Stimulated activated CD4-positive, alpha-beta T cell treated with anti-CD3 and anti-CD28 coated beads, TNF-alpha, amount 100 ng/mL, for 24 hours (primary cell): ENCODE results near the gene RIPOR3.
"Not testable (repeated sequence)": the region's sequence is repeated elsewhere in the genome, so short reads cannot be mapped to it uniquely, and the experiment has no call there.

ENCODE experiments used
- DNase-seq, 3 experiments: peaks; one replicate each; pipeline ENCODE4 v3.0.0-alpha.2; 2020; ENCODE audit warnings: low read depth in 3 of 3

RIPOR3 gene

DNA sequence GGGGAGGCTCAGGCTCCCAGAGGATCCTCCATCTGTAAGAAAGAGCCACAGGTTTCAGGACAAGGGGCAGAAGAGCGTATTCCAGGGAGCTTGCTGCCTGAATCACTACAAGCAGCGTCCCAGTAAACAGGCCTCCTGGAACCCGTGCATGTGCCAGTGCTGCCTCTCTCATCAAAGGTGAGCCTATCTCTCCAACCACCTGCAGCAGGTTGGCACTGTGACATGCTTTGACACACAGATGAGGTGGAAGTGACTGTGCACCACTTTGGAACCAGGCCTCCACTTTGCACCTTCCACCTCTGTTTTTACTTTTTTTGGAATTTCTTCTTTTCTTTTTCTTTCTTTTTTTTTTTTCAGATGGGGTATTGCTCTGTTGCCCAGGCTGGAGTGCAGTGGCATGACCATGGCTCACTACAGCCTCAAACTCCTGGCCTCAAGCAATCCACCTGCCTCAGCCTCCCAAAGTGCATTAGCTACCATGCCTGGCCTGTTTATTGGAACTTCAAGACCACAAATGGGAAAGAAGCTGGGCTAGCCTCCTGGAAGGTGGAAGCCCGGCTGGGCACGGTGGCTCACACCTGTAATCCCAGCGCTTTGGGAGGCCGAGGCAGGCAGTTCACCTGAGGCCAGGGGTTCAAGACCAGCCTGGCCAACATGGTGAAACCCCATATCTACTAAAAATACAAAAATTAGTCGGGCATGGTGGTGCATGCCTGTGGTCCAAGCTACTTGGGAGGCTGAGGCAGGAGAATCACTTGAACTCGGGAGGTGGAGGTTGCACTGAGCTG lies 12.5 kb upstream of the RIPOR3 start:
- DNase-seq = not testable (repeated sequence)

DNA sequence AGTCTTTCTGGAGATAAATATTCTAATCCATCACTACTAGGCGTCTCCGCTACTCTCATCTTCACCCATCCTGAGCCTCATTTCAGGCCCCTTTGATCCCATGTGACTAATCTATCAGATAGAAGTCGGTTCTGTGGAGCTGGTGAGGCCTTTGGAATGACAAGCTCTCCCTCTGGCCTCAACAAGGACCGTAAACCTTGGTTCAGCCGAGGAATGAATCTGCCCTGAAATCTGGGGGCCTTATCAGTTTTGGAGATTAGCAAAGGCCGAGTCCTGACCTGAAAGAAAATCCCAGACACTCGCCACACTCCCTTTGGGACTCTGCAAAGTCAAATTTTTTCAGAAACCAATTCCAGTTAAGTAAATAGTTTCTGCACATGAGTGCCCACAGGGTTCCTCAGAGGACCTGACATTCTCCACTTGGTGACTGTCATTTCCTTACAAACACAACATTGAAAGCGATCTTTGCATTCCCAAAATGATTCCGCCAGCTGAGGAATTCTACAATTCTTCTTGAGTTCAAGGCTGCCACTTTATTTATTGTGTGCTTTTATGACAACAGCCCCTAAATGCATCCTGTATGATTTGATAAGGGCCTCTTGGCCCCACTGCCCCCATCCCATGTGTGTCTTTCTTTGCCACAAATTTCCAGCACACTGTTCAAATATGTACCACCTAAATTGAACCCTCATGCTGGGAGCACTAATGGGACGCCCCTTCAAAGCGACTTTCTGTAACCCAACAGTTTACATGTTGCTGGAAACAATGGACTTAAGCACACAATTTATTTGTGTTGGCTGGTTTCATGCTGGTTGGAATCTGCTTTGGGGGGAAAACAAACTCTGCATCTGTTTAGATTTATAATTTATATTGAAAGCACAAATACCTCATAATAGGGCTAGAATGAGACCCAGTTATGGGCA lies 10.0 kb upstream of the RIPOR3 start:
- DNase-seq = no peak

DNA sequence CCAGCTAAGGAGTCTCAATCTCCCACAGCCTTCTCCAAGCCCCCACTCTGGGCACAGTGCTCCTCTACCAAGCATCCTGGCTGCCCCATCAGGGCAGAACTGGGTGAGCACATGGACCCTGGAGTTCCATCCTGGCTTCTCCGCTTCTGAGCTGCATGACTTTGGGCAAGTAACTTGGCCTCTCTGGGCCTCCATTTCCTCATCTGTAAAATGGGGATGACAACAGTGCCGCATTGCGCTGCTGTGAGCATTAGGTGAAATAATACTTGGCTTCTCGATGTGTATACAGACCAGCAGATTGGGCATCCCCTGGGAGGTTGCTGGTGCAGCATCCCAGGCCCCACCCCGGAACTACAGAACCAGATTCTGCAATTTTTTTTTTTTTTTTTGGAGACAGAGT lies 8.3 kb upstream of the RIPOR3 start:
- no peak for DNase-seq

DNA sequence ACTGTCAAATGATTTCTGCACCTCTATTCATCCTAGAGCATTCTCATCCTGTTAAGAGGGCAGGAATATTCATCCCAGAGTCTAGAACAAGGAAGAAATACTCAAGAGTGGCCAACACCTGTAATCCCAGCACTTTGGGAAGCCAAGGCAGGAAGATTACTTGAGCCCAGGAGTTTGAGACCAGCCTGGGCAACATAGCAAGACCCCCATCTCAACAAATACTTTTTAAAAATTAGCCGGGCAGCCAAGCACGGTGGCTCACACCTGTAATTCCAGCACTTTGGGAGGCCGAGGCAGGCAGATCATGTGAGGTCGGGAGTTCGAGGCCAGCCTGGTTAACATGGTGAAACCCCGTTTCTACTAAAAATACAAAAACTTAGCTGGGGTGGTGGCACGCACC lies 6.9 kb upstream of the RIPOR3 start:
- DNase-seq = not testable (repeated sequence)

DNA sequence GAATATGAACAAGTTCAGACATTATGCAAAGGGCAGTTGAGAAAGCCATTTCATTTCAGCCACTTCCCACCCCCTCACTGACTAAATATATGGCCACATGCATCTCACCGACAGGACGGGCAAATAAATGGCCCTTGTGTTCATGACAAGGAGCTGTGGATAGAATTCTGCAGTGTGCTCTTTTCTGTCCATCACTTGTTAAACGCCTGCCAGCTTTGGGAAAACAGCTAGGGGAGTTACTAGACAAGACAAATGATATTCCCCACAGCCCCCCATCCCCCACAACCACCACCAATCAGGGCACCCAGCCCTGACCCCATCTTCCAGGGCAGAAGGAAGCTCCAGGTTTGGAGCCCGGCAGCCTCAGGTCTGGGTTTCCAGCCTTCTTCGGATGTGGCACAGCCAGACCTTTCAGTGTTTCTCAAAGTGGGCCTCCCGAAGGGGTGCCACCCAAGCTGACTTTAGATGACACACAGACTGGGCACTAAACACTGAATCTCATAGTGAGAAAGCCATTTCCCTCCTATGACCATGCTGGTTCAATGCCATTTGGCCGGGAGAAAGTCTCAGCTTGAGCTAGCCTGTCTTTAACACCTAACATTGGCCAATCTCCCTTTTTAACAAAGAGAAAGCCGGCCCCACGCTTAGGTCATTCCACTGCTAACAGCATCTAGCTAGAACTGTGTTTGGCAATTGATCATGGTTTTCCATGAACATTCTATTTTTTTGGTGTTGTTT lies 4.0 kb upstream of the RIPOR3 start:
- no peak for DNase-seq

DNA sequence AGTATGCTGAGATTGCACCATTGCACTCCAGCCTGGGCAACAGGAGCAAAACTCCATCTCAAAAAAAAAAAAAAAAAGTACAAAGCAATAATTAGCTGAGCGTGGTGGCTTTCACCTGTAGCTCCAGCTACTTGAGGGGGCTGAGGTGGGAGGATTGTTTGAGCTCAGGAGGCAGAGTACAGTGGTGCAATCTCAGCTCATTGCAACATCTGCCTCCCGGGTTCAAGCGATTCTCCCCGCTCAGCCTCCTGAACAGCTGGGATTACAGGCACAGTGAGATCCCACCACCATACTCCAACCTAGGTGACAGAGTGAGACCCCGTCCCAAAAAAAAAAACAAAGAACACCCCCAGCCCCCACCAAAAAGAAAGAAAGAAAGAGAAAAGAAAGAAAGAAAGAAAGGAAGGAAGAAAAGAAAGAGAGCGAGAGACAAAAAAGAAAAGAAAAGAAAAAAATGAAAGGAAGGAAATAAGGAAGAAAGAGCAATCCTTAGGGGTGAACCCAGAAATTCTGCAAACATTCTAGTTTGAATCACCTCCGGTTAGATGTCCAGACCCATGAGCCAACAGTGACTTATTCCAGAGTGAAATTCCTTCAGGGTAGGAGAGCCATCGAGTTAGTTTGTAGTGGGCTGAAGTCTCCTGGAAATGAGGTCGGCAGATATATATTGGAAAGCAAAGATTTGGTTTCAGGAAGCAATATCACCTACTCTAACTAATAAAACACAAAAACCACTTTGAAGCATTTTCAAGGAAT lies 3.2 kb upstream of the RIPOR3 start:
- DNase-seq = no peak

DNA sequence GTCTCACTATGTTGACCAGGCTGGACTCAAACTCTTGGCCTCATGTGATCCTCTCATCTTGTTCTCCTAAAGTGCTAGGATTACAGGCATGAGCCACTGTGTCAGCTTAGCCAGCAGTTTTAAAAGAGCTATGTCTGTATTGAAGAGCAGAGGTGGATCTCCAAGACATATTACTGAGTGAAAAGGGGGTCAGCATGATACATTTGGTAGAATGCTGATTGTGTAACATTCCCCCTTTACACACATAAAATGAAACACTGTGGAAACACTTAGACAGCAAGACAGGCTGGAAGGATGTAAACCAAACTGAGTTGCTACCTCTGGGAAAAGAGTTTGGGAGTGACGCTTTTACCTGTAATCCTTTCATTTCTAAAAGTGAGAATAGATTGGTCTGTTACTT lies 1.7 kb upstream of the RIPOR3 start:
- no peak for DNase-seq

DNA sequence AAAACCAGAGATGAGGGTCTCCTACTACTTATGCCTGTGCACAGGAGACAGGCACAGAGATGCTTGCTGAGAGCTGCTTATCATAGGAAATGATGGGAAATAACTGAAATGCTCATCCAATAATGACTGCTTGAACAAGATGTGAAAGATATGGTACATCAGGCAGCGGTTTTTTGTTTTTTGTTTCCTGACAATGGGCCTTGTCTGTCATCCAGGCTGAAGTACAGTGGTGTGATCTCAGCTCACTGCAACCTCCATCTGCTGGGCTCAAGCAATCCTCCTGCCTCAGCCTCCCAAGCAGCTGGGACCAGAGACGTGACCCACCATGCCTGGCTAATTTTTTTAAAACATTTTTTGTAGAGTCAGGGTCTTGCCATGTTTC lies 1.2 kb upstream of the RIPOR3 start:
- DNase-seq = no peak

DNA sequence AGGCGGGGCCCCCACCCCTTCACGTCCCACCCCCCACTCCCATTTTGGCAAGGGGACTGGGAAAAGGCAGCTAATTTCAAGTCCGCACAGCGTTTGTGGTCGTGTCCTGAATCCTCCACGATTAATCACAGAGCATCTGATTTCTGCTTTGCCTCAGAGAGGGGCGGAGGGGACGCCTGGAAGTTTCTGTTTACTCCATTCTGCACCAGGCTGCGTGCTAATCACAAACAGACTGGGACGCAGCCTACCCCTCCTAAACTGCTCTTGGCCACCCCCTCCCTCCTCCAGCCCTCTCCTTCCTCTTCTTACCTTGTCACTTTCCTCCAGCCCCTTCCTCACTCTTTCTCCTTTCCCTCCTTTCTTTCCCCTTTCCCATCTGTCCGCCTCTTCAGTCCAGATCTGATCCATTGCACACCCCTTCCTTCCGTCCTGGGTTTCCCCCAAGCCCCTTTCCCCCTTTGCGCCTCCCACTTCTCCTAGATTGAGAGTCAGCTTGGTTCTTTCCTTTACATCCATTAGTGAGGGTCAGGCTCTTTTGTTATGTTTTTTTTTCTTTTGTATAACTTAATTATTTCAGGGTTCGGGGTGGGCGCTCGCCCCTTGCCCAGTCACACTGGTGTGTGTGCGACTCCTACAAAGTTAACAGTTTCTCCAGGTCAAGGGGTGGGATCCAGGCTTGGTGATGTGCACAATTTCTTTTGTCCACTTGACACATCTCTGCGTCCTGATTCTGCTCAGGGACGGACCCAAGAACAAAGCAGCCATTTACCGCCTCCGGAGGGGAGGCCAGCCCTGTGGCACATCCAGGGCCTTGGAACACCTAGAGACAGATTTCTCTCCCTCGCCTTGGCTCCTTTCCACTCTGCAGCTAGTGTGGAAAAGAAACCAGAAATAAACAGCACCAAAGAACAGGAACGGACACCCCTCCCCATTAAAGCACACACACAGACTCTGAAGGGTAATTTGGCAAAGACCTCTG lies 520 bp upstream of the RIPOR3 start:
- no peak for DNase-seq

DNA sequence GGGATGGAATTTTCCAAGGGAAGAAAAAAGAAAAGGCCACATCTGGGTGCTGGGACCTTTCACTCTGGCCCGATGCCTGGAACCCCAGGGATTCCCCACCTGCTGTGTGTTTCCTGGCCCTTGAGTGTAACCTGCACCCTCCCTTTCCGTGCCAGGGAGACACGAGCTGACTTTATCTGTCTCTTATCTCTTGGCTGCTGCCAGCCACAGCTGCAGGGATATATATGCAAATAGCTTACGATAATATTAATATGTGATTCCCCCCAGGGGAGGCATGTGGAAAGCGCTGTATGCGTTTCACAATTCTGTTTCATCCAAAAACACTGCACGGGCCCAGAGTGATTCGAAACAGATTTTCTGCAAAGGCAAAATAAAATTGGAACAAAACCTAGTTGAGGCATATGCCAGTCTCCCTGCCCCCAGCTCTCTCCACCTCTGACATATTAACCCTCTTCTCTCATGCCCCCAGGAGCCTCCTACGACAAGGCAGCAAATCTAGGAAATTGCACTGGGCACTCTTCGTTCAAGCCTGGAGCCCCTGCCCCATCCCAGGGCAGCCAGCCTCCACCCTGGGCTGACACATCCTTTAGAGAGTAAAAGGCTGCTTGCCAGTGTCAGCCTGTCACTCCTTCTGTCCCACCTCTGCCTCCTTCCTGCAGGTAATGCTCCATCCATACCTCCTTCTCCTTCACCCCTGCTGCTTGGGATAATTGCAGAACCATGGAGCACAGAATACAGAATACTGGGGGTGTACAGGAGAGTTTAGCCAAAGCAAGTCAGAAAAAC lies 1.3 kb downstream of the RIPOR3 start:
- DNase-seq = no peak

DNA sequence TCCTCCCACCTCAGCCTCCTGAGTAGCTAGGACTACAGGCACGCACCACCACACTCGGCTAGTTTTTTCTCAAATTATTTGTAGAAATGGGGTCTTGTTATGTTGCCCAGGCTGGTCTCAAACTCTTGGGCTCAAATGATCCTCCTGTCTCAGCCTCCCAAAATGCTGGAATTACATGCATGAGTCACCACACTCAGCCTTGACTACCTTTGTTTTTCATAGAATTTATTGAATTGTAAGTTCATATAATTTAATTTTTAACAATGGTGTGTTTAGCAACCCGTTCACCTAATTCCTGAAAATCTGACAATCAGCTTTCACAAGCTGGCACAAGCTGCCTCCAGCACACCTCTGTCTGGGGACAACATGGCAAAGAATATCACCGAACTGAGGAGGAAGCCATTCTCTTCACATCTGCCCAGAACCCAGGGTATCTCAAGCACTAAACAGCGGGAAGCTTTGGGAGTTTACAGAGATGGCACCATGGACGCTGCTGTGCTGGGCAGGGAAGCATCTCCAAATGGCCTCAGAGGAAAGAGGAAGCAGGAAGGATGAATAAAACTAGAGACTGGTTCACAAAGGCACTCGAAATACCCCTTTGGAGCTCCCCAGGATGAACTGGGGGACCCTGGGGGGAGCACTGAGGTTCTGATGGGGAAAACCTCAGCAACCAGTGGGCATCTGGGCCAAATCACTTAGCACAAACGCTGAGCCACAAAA lies 2.9 kb downstream of the RIPOR3 start:
- DNase-seq = no peak

DNA sequence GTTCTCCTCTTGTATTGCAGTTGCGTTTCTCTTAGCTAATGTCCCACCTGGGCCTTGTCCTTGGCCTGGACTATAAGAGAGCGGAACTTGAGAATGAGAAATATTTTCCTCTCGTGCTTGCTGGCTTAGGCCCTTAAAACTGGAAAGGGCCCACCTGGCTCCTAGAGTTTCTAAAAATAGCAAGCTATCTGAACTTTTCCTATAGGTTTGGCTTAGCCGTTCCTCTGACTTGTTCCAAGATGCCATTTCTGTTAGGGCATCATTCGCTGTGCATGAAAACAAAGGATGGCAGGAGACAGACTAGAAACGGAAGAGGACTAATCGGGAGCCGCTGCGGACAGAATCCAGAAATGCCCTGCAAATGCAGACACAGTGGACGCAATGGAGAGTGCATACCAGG lies 4.5 kb downstream of the RIPOR3 start:
- no peak for DNase-seq

DNA sequence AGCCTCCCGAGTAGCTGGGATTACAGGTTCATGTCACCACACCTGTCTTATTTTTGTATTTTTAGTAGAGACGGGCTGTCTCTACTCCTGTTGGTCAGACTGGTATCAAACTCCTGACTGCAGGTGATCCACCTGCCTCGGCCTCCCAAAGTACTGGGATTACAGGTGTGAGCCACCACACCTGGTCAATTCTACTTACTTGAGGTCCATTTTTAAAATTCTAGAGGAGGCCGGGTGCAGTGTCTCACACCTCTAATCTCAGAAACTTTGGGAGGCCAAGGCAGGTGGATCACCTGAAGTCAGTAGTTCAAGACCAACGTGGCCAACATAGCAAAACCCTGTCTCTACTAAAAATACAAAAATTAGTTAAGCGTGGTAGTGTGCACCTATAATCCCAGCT lies 7.8 kb downstream of the RIPOR3 start:
- no peak for DNase-seq

DNA sequence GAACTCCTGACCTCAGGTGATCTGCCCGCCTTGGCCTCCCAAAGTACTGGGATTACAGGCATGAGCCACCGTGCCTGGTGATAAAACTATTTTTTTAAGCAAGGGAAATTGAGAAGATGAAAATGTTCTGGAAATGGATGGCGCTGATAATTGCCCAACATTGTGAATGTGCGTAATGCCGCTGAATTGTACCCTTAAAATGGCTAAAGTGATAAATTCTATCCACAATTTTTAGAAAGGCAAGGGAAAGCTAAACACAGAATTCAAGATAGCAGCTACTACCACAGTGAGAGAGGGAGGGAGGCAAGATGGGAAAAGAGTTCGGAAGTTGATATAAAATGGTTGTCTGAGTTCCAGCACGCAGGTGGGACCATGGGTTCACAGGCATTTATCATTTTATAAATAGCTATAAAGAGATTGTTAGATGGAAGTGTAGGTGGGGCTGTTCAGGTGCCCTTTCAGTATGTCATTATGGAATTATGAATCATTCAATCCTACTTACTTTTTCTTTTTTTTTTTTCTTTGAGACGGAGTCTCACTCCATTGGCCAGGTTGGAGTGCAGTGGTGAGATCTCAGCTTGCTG lies 8.3 kb downstream of the RIPOR3 start:
- no peak for DNase-seq

DNA sequence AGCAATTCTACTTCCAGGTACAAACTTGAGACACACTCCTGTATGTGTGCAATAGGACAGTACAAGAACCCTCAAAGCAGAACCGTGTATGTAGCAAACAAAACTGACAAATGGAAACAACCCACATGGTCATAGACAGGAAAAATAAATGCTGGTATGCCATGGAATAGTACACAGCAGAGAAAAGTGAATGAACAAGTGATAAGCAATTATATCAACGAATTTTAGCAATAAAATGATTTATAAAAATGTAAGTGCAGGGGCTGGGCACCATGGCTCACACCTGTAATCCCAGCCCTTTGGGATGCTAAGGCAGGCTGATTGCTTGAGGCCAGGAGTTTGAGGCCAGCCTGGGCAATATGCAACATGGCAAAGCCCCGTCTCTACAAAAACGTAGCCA lies 9.3 kb downstream of the RIPOR3 start:
- no peak for DNase-seq

DNA sequence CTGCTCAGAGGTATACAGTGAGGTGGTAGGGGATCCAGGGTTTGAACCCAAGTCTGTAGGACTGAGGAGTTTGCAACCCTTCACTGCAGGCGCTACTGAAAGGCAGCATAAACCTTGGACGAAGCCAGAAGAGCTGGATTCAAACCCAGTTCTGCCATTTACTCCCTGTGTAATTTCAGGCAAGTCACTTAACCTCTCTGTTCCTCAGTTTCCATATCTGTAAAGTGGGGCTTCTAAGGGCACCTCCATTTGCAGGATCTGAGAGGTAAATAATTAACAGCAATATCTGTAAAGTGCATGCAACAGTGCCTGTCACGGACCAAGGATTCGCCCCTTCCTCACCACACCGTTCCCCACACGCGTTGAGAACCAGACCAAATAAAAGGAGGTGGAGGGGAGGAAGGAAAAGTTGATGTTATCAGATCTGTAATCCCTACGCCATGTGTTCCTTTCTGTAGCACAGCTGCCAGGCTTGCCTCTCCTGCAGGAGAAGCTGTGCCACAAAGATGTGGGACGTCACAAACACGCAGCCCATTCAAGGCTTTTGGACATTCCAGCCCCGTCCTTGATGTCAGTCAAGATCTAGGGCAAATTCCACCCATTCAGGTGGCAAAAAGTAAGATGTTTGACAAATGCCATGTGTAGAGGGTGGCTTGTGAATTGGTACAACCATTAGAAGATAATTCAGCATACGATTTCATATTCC lies 9.8 kb downstream of the RIPOR3 start:
- no peak for DNase-seq

DNA sequence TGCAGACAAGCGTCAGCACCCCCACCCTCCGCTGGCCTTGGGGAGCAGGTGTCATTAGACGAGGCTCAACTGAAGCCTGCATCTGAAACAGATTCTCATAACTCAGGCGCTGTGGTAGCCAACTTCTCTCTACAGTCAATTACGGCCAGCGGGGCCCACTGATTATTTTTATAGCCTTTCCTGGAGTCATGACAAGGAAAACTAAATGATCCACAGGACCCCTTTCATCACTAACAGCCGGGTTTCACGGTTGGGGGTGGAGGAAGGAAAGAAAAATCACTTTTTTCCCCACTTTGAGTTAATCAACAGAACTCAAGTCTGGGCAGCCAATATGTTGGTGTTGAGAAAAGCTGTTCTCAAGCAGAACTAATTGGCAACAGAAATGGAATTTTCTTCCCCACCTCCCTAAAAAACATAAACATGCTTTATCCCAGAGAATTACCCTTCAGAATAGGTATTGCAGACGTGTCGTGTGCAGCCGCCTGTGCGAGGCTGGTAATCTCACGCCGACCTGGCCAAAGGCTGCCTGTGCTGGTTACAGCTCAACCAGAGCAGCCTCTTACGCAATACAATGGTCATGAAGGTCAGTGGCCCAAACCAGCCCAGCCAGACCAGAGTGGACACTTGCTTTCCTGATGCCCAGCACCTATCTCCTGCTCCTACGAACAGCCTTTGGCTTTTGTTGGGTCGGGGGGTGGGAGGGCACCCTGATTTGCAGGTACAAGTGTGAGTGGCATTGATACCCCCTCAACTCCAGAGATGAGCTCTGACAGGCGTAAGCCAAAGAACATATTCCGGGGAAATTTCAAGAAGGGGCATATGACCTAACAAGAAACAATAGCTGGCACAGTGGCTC lies 11.0 kb downstream of the RIPOR3 start:
- DNase-seq = no peak
